A673 (cell line): ENCODE results near the gene TMOD4. TPM values are rescaled to one million over a fixed set of nuclear protein-coding genes. Genes with fewer than 3 reads are reported as not detected.

ENCODE experiments used
- Bru-seq: library from RNA; stranded (reverse); fragments of 400-500 nt; gene quantifications from one replicate; lab custom pipeline; 2021; lab: Mats Ljungman, UMichigan
- BruChase-seq, 2 experiments: library from RNA; stranded (reverse); fragments of 400-500 nt; gene quantifications; one replicate each; lab custom pipeline; 2021; lab: Mats Ljungman, UMichigan
- BruUV-seq: library from RNA; stranded (reverse); fragments of 400-500 nt; replicated peaks from 2 replicates; lab custom pipeline; 2021; lab: Mats Ljungman, UMichigan
- CTCF ChIA-PET: fragments of 300-600 bp; sonication (Branson Sonifier 250); formaldehyde crosslinking; loops from one replicate; lab custom pipeline; 2022; ENCODE audit warnings: antibody characterized with exemption; lab: Charles Lee
- POLR2A ChIA-PET: fragments of 300-600 bp; sonication (Branson Sonifier 250); formaldehyde crosslinking; loops from one replicate; lab custom pipeline; 2022; ENCODE audit warnings: antibody characterized with exemption; ENCODE audit not compliant: low non-redundant PET; lab: Charles Lee
- DNase-seq: peaks from one replicate; pipeline ENCODE4 v3.0.0-alpha.2; 2015; ENCODE audit warnings: low spot score
- H3K27ac ChIP-seq: fragments of 200-600 bp; sonication (generic); 2 replicates; pipeline ENCODE4 v1.5.1; 2016; ENCODE audit warnings: mixed run types, low read depth, mild to moderate bottlenecking, mixed read lengths, antibody characterized with exemption, low read length; ENCODE audit not compliant: poor library complexity, severe bottlenecking
- H3K27me3 ChIP-seq: fragments of 200-600 bp; sonication (generic); replicated peaks from 2 replicates; pipeline ENCODE4 v1.6.1; 2017; ENCODE audit warnings: mixed run types, low read depth, mild to moderate bottlenecking, mixed read lengths, antibody characterized with exemption, low read length; ENCODE audit not compliant: insufficient read depth, poor library complexity
- H3K36me3 ChIP-seq: fragments of 200-600 bp; sonication (generic); 2 replicates; pipeline ENCODE4 v1.6.1; 2016; ENCODE audit warnings: mixed run types, mild to moderate bottlenecking, mixed read lengths, antibody characterized with exemption, low read length; ENCODE audit not compliant: insufficient read depth, poor library complexity, severe bottlenecking
- H3K4me1 ChIP-seq: fragments of 200-600 bp; sonication (generic); 2 replicates; pipeline ENCODE4 v1.6.1; 2017; ENCODE audit warnings: mixed run types, mild to moderate bottlenecking, mixed read lengths, antibody characterized with exemption, low read length; ENCODE audit not compliant: insufficient read depth, poor library complexity, severe bottlenecking
- H3K4me3 ChIP-seq: fragments of 200-600 bp; sonication (generic); 2 replicates; pipeline ENCODE4 v1.5.1; 2016; ENCODE audit warnings: low read depth, mixed run types, mild to moderate bottlenecking, mixed read lengths, low read length; ENCODE audit not compliant: poor library complexity, severe bottlenecking
- H3K9me3 ChIP-seq: fragments of 200-600 bp; sonication (generic); 2 replicates; pipeline ENCODE4 v1.6.1; 2016; ENCODE audit warnings: mixed run types, low read depth, mild to moderate bottlenecking, mixed read lengths, antibody characterized with exemption, low read length; ENCODE audit not compliant: poor library complexity, severe bottlenecking
- EZH2 ChIP-seq: fragments of 200-600 bp; sonication (generic); IDR thresholded peaks from 2 replicates; pipeline ENCODE4 v1.6.1; 2017; ENCODE audit warnings: borderline replicate concordance, low read depth, mild to moderate bottlenecking, mixed read lengths, antibody characterized with exemption, low read length; ENCODE audit not compliant: poor library complexity, severe bottlenecking
- intact Hi-C: fragments of 100-400 bp; cut with micrococcal nuclease; formaldehyde crosslinking; loops from one replicate; pipeline ENCODE4 v1.10.0; 2022; ENCODE audit not compliant: unreplicated experiment
- long read RNA-seq: library from polyadenylated mRNA; stranded (forward); transcript quantifications from one replicate; pipeline ENCODE4 v2.0.0, GENCODE V29; 2022
- total RNA-seq: library from RNA; stranded (reverse); gene quantifications from 2 replicates; pipeline ENCODE4 v1.2.3, GENCODE V29; 2021
- TF ChIP-seq, protein P1 (sequence below): fragments of 300-800, 200-600 bp; sonication (generic); conservative IDR thresholded peaks from 2 replicates; pipeline ENCODE4 v1.5.1; 2017; ENCODE audit warnings: low read depth, mild to moderate bottlenecking, antibody characterized with exemption, low read length, moderate library complexity, mixed read lengths

Gene TMOD4
- 1.4 and 2.8 TPM in 2 replicates for total RNA-seq
- Bru-seq, nascent RNA, result percentile 52 among the genes with signal in this experiment
- BruChase-seq, experiment 1, labeled RNA remaining after a 2-hour chase, result percentile 56 among the genes with signal in this experiment
- percentile 60 among the genes with signal in this experiment for BruChase-seq, experiment 2, labeled RNA remaining after a 6-hour chase
- long read RNA-seq, partial matches to known transcripts, result 1 of 1 reads
- long read RNA-seq, other reads (novel, unspliced or antisense), result 0 of 1 reads

DNA sequence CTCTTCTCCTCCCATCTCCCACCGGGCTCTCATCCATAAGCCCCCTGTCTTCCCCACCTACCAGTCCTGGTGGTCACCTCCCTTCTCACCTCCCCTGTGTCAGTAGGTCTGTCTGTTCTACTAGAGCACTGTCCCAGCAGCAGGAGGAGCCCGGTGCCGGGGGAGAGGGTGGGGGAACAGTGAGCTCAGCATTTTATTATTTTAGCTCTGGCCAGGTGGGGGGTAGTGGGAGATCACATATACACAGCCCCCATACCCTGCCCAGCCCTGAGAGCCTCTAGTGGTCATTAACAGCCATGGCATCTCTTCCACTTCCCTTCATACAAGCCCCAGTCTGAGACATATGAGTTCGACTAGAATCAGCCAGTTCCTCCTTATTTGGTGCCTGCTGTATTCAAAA lies at the start of gene TMOD4:
TMOD4 (minus strand) TSS at position 119 of the 400 bp plus-strand sequence. CDS start 1,106 bp downstream, outside the sequence.
- Histone ChIP-seq H3K27ac (no peak within 1 kb of the TSS), H3K4me3 (no peak within 1 kb of the TSS), H3K27me3 (no peaks in the 10 kb centered on the region), H3K9me3 (no peaks in the 10 kb centered on the region), H3K36me3 (peaks cover 54% of the 10 kb centered on the region), H3K4me1 (no peaks in the 10 kb centered on the region)
- POLR2A ChIA-PET, result no interaction called here
- BruUV-seq, result no TSS peak
- intact Hi-C loops, result no loop called here
- peak; percentile 39 for DNase-seq
- CTCF ChIA-PET, result interaction anchor here (0.7 kb wide), 1 partner anchor 76 kb away, joined by 4 read pairs; no protein-coding TSS in a partner anchor
- TF ChIP-seq, protein P1, sequence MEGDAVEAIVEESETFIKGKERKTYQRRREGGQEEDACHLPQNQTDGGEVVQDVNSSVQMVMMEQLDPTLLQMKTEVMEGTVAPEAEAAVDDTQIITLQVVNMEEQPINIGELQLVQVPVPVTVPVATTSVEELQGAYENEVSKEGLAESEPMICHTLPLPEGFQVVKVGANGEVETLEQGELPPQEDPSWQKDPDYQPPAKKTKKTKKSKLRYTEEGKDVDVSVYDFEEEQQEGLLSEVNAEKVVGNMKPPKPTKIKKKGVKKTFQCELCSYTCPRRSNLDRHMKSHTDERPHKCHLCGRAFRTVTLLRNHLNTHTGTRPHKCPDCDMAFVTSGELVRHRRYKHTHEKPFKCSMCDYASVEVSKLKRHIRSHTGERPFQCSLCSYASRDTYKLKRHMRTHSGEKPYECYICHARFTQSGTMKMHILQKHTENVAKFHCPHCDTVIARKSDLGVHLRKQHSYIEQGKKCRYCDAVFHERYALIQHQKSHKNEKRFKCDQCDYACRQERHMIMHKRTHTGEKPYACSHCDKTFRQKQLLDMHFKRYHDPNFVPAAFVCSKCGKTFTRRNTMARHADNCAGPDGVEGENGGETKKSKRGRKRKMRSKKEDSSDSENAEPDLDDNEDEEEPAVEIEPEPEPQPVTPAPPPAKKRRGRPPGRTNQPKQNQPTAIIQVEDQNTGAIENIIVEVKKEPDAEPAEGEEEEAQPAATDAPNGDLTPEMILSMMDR, result peak; percentile 54
- no peak for TF ChIP-seq EZH2

DNA sequence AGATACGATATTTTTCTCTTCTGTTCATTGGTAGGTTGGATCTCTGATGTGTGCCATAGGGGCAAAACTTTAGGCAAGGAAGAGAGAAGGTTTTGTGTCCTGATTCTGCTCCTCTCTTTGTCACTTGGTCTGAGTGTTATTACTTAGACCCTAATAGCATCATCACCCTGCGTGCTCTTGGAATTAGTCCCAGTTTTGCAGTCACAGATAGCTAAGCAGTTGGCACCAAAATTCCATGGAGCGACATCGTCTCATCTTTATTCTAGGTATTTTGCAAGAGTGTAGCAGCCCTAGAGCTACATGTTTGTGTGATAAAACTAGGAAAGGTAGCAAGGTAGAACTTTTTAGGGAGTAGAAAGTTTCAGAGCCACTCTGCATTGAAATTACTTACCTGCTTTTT lies 46.3 kb upstream of the TMOD4 start:
- H3K27ac ChIP-seq, result no peak overlapping the region
- peaks cover 11% of the 10 kb centered on the region for H3K36me3 ChIP-seq
- TF ChIP-seq, protein P1, result no peak
- TF ChIP-seq EZH2, result no peak
- H3K9me3 ChIP-seq, result no peaks in the 10 kb centered on the region
- H3K27me3 ChIP-seq, result no peaks in the 10 kb centered on the region
- POLR2A ChIA-PET, result no interaction called here
- H3K4me3 ChIP-seq, result no peak overlapping the region
- CTCF ChIA-PET, result no interaction called here
- intact Hi-C loops, result no loop called here
- H3K4me1 ChIP-seq, result peaks cover 10% of the 10 kb centered on the region
- DNase-seq, result peak; percentile 45
- no TSS peak for BruUV-seq

DNA sequence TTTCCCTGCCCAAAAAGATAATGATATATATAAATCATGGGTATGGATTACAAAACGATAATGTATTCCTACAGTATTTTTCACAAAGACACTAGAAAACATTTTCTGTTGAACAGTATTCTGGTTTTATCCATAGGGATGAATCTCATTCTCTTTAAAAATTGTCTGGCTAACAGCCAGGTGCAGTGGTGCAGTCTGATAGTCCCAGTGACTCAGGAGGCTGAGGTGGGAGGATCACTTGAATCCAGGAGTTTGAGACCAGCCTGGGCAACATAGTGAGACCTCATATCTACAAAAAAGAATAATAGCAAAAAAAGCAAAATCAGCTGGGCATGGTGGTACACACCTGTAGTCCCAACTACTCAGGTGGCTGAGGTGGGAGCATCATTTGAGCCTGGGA lies 45.8 kb upstream of the TMOD4 start:
- BruUV-seq, result no TSS peak
- Histone ChIP-seq H3K4me3 (no peak overlapping the region), H3K4me1 (peaks cover 10% of the 10 kb centered on the region), H3K36me3 (peaks cover 9% of the 10 kb centered on the region), H3K27me3 (no peaks in the 10 kb centered on the region), H3K27ac (no peak overlapping the region), H3K9me3 (no peaks in the 10 kb centered on the region)
- TF ChIP-seq EZH2, result no peak
- TF ChIP-seq, protein P1, result no peak
- CTCF ChIA-PET, result no interaction called here
- intact Hi-C loops, result no loop called here
- POLR2A ChIA-PET, result no interaction called here
- DNase-seq, result no peak
